GM18526 (cell line): ENCODE data around the gene ACOT7.

Source experiments
- POLR2A ChIP-seq: IDR thresholded peaks from 3 replicates; pipeline ENCODE4 v1.6.1; 2011; ENCODE audit not compliant: insufficient read length; ENCODE audit errors: extremely low read depth

The ACOT7 gene

DNA sequence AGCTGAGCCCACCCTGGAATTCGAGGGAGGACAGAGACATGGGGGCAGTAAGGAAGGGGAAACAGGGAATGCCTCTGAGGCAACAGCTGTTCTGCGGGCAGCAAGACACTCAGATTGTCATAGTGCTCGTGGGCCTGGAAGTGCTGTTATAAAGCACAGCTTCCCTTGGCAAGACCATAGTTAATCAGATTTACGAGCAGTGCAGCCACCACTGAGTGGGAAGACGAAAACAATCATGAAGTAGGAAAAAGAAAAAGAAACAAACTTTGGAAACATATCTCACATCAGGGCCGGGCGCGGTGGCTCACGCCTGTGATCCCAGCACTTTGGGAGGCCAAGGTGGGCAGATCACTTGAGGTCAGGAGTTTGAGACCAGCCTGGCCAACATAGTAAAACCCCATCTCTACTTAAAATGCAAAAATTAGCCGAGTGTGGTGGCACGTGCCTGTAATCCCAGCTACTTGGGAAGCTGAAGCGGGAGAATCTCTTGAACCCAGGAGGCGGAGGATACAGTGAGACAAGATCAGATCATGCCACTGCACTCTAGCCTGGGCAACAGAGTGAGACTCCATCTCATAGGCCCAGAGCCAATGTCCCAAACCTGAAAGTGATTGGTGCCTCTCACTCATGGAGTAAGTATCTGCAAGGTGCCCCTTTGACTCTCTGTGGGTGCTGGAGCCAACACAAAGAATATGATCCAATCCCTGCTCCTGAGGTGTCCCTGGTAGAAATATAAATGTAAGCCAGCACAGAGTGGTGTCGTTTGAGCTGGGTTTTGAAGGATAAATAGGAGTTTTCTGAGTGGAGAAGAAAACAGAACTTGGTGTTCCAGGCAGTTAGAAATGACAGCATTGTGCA lies 77.1 kb downstream of the ACOT7 start:
- TF ChIP-seq POLR2A = no peak

DNA sequence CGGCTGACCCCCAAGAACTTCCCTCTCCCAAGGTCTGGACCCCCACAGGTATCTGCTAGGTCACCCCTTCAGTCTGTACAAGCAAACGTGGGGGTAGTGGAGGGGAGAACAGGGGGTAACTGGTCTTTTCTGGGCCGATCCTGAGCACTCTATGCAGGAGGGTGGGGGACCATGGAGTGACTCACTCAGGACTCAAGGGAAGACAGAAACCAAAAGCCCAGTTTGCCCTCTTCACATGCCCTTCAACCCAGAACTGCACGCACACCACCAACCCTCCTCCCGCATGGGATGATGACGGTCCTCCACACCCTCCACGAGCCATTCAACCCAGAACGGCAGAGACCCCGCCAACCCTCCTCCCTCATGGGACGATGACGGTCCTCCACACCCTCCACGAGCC lies 79.1 kb downstream of the ACOT7 start:
- TF ChIP-seq POLR2A = no peak

DNA sequence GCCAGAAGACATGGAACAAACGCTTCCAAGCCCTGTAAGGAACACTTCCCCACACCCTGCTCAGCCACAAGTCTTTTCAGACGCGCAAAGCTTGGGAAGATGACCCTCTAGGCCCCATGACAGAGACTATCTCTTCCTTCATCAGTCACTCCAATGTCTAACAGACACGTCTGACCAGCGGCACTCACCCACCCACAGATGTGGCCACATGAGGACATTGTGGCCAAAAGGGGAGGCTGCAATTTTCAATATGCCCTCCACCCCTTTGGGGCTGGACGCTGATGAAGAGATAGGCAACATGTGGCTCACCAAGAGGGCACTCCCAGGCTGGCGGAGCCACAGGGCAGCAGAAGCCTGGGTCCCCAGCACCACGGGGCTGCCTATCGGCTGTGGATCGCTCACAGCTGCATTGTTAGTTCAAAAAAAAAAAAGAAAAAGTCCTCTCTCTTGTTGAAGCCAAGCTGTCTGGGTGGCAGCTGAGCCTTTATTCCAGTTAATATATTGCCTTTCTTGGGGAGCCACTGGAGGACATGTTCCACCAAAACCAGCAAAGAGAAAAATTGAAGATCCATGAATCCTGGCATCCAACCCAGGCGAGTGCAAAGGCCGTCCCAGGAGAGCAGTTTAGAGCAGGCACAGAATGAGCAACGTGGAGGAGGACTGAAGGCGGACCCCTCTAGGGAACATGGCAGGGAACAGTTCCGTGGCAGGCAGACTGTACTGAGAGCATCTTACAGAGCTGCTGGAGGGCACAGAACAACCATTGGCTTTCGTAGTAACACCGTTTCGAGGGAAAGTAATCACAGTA lies 80.0 kb downstream of the ACOT7 start:
- no peak for TF ChIP-seq POLR2A

DNA sequence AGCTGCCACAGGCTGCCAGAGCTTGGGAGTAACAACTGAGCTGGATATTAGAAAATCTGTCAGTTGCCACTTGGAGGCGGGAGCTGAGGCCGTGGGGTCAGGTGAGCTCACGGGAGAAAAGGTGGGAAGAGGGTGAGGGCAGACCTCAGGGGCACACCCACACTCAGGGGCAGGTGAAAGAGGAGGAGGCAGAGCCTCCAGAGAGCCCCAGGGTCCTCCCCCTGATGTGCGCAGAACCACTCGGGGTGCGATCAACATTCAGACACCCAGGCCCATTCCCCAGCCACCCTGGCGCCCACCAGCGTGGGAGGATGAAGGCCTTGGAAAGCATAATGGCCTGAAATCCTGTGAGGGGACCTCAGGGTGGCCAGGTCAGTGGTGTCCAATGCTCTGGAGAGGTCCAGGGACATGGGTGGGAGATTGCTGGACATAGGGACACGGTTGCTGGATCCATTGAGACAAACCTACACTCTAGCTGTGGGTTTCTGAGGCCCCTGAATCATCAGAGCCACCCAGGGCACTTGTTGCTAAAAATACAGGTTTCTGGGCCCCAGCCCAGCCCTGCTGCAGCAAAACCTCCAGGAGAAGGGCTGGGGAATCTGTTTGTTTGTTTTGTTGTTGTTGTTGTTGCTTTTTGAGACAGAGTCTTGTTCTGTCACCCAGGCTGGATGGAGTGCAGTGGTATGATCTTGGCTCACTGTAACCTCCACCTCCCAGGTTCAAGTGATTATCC lies 83.3 kb downstream of the ACOT7 start:
- TF ChIP-seq POLR2A = no peak

DNA sequence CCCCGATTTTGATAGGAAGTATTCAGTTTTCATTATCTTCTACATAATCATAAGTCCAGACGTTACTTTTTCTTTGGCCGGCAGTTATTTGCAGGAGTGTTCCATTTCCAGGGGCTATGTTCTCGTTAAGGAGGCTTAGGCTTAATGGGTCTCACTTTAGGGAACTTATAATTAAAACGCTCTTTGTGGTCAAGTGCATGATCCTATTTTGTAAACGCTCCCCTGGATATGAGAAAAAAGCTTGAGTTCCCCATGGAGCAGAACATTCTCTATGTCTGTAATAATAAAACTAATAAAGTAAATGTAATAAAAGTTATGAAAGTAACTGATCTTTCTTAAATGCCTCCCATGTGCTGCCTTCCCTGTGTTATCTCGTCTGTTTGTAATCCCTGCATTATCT lies 84.0 kb downstream of the ACOT7 start:
- no peak for TF ChIP-seq POLR2A

DNA sequence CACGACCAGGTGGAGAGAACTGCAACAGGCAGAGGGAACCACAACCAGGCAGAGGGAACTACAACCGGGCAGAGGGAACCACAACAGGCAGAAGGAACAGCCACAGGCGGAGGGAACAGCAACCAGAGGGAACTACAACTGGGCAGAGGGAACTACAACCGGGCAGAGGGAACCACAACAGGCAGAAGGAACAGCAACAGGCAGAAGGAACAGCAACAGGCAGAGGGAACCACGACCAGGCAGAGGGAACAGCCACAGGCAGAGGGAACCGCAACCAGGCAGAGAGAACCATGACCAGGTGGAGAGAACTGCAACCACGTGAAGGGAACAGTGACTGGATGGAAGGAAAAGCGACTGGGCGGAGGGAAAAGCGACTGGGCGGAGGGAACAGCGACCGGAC lies 85.1 kb downstream of the ACOT7 start:
- no peak for TF ChIP-seq POLR2A

DNA sequence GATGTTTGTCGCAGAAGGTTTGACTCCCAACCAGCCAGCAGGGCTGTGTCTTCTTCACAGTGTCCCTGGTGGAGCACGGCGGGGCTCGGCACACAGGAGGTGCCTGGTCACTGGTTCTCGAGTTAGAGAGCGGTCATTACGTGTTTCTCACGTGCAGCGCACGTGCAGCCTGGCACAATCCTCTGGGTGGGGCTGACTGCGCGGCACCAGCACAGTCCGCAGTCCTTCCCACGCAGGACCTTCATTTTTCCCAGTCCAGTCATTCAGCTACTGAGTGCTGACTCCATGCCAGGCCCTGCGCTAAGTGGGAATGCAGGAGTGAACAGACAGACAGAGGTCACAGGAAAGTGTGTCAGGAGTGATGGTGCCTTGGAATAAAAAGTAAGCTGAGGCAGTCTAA lies 86.5 kb downstream of the ACOT7 start:
- TF ChIP-seq POLR2A = no peak

DNA sequence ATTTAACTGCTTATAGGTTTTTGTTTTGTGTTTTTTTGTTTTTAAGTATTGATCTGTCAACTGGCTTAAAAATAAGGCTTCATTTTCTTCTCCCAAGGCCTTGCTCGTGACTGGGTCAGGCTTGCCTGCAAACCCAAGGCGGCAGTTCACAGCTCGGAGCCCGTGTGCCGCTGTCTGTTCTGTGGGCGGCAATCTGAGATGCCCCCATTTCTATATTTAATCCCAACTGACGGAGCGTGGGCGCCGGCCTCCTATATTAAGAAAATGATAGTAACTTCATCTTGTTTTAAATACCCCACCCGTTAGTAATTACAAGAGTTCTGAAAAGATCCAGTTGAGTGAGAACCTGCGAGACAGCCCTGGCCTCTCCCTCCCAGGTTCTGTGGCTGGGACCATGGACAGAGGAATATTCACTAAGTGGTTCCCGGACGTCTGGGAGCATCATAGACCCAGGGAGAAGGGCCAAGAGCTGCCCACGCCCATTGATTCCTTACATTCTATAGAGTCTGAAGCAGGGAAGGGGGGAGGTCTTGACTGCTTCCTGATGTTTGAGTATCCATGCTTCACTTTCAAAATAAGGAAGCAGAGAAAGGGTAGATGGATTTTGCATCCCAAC lies 90.1 kb downstream of the ACOT7 start:
- no peak for TF ChIP-seq POLR2A

DNA sequence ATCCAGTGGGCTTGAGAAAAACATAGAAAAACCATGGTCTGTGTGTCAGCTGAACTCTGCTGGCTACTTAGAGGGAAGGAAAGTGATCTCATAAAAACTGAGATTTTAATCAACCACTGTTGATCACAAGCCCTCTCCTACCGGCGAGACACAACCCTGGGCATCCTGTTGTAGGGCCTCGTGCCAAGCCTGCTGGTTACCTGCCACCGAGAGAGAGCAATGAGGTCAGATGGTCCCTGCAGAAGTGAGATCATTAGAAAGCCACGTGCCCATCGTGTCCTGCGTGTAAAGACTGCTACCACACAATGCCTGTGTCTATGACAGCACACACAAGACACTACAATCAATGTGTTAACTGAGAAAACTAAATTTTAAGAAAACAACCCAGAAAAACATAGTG lies 91.0 kb downstream of the ACOT7 start:
- TF ChIP-seq POLR2A = no peak

DNA sequence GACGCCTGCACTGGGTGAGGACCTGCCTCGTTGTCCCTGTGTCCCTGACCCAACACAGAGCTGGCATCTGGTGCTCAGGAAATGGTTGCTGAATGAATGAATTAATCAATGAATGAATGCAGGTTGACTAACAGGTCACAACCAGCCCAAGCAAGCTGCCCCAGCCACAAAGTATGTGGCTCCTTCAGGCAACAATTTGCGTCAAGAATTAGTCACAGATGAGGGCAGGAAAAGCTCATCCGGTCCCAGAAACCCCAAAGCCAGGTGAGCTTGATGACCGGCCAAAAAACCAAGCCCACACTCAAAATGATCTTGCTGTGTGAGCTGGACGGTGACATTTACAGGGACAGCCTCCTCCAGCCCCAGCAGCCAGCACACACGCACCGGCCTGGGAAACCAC lies 92.0 kb downstream of the ACOT7 start:
- no peak for TF ChIP-seq POLR2A

DNA sequence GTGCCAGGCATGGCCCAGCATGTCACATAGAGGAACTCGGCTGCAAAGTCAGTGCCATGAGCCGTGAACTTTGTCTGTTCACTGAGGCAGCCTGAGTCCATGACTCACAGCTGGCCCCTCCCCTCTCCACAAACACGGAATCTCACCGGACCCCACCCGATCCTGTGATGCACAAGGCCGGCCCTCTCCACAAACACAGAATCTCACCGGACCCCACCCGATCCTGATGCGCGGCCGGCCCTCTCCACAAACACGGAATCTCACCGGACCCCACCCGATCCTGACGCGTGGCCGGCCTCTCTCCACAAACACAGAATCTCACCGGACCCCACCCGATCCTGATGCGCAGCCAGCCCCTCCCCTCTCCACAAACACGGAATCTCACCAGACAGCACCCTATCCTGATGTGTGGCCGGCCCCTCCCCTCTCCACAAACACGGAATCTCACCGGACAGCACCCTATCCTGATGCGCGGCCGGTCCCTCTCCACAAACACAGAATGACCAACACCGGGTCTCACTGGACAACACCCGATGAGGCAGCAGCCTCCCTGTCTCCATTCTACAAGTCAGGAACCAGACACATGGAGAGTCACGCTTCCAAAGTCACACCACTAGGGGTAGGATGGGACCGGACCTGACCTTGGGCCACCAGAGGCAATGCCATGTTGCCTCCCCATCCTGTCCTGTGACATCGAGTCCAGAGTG lies 93.1 kb downstream of the ACOT7 start:
- no peak for TF ChIP-seq POLR2A

DNA sequence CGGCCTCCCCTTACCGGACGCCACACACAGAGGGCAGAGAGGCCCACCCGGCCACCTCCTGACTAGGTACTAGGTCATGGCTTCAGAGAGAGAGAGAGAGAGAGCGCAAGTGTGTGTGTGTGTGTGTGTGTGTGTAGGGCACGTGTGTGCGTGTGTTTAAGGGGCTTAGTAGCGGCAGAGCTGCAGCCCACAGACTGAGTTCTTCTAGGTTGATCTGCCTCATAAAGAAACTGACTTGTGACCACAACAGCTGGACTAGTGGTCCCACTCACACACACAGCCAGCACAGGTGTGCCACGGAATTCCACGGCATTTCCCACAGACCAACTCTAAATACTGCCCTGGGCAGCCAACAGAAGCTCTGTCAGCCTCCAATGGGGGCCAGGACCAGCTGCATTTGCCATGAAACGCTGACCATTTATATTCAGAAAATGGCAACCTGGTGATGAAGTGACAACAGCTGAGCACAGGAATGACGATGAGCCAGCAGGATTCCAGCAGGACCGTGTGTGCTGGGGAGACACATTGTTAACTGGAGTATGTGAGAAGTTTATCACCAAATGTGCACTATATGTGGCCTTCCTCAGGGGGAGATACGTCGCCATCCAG lies 93.9 kb downstream of the ACOT7 start:
- no peak for TF ChIP-seq POLR2A

DNA sequence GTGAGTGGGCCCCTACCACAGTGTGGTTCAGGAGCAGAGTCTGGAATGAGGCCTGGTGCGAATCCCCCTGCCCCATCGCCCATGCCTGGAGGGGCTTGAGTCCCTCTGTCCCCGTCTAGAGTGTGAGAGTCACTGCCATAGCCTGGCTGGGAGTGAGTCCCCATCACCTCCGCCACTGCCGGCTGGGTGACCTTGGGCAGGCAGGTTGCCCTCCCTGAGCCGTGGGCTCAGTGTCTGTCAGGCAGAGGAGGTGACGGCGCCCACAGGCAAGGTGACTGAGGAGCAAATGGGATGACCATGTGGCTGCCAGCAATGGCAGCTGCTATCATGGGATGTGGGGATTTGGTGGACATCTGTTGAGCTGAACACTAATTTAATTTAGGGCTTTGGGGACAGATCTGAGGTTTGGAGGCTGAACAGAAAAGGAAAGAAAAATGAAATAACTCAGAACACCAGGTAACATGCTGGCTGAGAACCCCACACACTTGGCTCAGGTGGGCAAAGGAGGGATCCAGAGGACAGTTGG lies 94.6 kb downstream of the ACOT7 start:
- TF ChIP-seq POLR2A = no peak

DNA sequence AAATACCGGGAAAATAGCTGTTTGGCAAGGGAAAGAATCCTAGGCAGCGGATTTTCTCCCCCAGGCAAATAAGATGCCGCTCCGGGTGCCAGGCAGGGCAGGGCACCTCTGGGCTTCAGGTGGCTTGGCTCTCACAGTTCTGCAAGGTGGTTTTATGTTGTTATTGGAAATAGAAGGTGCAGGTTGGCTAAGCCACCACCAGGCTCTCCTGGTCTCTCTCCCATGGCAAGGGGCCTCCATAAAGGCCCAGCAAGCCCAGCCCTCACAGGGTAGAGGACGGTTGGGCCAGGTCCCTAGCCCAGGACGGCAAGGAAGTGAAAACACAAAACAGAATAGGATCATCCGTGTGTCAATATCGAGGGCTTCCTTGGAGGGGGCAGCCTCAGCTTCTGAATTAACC lies 95.0 kb downstream of the ACOT7 start:
- TF ChIP-seq POLR2A = no peak
